ENCODE data around the gene ZNF273.

ZNF273 gene

DNA sequence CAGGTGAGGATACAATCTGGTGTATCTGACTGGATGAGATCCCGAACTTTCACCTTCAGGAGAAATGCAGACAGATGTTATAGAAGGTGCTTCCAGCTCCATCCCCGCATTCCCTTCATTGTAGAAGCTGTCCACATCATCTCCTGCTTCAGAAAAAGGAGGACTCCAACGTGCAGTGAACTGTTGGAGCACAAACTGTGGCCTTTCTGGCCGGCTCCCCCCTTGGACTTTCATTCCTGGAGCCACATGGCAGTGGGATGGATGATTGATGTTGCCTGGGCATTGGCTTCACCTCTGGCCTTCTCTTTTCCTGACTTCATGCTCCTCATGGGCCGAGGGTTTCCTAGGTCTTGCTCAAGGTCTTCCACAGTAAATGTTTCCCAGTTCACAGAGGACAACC is 29.6 kb upstream of the ZNF273 start:
- no peak overlapping the region for H3K9ac ChIP-seq (ENCODE audit: low read depth, low read length)
- no peaks in the 10 kb centered on the region for H3K36me3 ChIP-seq (ENCODE audit: insufficient read depth, low read length)
- no peaks in the 10 kb centered on the region for H3K4me1 ChIP-seq (ENCODE audit: insufficient read depth, low read length)
- H3K9me3 ChIP-seq (ENCODE audit: control insufficient read depth, insufficient read depth, low read length) = no peaks in the 10 kb centered on the region

- no peak overlapping the region for H3K9ac ChIP-seq (ENCODE audit: low read depth, low read length)
- H3K36me3 ChIP-seq (ENCODE audit: insufficient read depth, low read length) = no peaks in the 10 kb centered on the region
- H3K9me3 ChIP-seq (ENCODE audit: control insufficient read depth, insufficient read depth, low read length) = no peaks in the 10 kb centered on the region
- H3K4me1 ChIP-seq (ENCODE audit: insufficient read depth, low read length) = no peaks in the 10 kb centered on the region
Measured at GRCh38 chr7:64874114-64874513, 29.0 kb upstream of the ZNF273 start.

DNA sequence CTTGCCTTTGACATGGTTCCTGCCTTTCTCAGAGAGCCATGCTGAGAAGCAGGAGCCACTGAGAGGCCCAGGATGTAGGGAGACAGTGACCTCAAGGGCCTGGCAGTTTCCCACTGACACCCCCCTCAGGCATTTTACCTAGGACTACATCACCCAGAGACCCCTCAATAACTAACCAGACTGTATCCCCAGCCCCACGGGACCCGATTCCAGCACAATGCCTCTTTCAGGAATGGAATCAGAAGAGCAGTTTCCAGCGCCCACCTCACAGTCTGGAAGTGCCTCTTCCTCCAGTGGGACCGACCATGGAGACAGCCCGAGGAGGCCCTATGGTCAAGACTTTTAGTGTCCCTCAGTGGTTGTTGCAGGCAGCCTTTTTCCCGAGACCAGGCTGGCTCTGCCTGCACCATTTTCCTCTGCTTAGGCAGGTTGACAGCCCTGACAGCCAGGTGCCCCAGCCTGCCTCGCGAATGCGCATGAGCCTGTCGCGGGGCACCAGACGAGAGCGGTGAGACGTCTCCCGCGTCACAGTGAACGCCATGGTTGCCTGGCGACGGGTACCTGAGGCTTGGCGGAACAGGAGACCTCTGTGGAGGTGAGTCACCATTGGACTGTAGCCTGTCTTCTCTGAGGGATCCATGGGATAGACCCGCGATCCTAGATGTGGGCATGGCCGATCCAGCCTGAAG is 28.4 kb upstream of the ZNF273 start:
- H3K9me3 ChIP-seq (ENCODE audit: control insufficient read depth, insufficient read depth, low read length) = no peaks in the 10 kb centered on the region
- H3K9ac ChIP-seq (ENCODE audit: low read depth, low read length) = no peak overlapping the region
- no peaks in the 10 kb centered on the region for H3K36me3 ChIP-seq (ENCODE audit: insufficient read depth, low read length)
- no peaks in the 10 kb centered on the region for H3K4me1 ChIP-seq (ENCODE audit: insufficient read depth, low read length)

- Histone ChIP-seq H3K36me3 (ENCODE audit: insufficient read depth, low read length) (no peaks in the 10 kb centered on the region), H3K4me1 (ENCODE audit: insufficient read depth, low read length) (no peaks in the 10 kb centered on the region), H3K9me3 (ENCODE audit: control insufficient read depth, insufficient read depth, low read length) (no peaks in the 10 kb centered on the region), H3K9ac (ENCODE audit: low read depth, low read length) (no peak overlapping the region)
Measured at GRCh38 chr7:64875258-64875657, 27.8 kb upstream of the ZNF273 start.

- no peak overlapping the region for H3K9ac ChIP-seq (ENCODE audit: low read depth, low read length)
- no peaks in the 10 kb centered on the region for H3K9me3 ChIP-seq (ENCODE audit: control insufficient read depth, insufficient read depth, low read length)
- no peaks in the 10 kb centered on the region for H3K36me3 ChIP-seq (ENCODE audit: insufficient read depth, low read length)
- H3K4me1 ChIP-seq (ENCODE audit: insufficient read depth, low read length) = no peaks in the 10 kb centered on the region
Measured at GRCh38 chr7:64875658-64876406, 27.2 kb upstream of the ZNF273 start.

DNA sequence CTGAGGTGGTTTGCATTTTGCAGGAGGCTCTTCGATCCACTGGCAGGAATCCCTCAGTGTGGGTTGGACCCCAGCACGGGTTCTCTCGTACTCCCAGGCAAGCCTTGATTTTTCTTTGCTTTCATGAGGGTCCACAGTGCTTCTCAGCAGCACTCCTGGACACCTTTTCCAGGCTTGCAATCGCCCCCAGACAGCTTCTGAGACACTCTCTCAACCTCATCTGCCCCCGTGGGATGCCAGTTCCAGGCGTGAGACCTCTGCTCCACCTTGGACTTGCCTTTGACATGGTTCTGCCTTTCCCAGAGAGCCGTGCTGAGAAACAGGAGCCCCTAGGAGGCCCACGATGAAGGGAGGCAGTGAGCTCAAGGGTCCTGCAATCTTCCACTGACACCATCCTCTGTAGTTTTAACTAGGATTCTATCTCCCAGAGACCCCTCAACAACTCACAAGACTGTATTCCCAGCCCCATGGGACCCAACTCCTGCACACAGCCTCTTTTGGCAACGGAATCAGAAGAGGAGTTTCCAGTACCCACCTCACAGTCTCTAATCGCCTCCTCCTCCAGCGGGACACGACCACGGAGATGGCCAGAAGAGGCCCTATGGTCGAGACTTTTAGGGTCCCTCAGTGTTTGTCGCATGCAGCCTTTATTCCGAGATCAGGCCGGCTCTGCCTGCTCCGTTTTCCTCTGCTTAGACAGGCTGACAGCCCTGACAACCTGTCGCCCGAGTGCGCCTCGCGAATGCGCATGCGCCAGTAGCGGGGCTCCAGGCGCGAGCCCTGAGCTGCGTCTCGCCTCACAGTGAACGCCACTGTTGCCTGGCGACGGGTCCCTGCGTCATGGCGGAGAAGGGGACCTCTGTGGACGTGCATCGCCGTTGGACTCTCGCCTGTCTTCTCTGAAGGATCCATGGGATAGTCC is 26.0 kb upstream of the ZNF273 start:
- no peaks in the 10 kb centered on the region; the same call in 1 of the 2 replicates for H3K9me3 ChIP-seq (ENCODE audit: control insufficient read depth, insufficient read depth, low read length)
- H3K9ac ChIP-seq (ENCODE audit: low read depth, low read length) = peak overlapping the region; percentile 67
- H3K36me3 ChIP-seq (ENCODE audit: insufficient read depth, low read length) = no peaks in the 10 kb centered on the region
- no peaks in the 10 kb centered on the region for H3K4me1 ChIP-seq (ENCODE audit: insufficient read depth, low read length)

GRCh38 chr7:64877714-64878610 is 25.1 kb upstream of the ZNF273 start:
- Histone ChIP-seq H3K9me3 (ENCODE audit: control insufficient read depth, insufficient read depth, low read length) (no peaks in the 10 kb centered on the region; the same call in 1 of the 2 replicates), H3K4me1 (ENCODE audit: insufficient read depth, low read length) (no peaks in the 10 kb centered on the region), H3K9ac (ENCODE audit: low read depth, low read length) (peak overlapping the region; percentile 67), H3K36me3 (ENCODE audit: insufficient read depth, low read length) (no peaks in the 10 kb centered on the region)

DNA sequence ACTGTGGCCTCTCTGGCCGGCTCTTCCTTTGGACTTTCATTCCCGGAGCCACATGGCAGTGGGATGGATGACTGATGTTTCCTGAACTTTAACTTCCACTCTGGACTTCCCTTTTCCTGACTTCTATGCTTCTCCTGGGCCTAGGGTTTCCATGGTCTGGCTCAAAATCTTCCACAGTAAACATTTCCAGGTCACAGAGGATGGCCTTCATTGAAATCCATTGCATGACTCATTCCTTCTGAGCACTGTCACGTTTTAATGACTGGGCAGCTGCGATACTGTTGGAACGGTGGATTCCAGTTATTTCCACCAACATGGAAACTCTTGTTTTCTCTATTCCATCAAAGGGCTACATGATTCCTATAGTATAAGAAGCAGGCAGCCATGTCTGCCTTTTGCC is 24.4 kb upstream of the ZNF273 start:
- Histone ChIP-seq H3K9ac (ENCODE audit: low read depth, low read length) (no peak overlapping the region), H3K4me1 (ENCODE audit: insufficient read depth, low read length) (no peaks in the 10 kb centered on the region), H3K9me3 (ENCODE audit: control insufficient read depth, insufficient read depth, low read length) (no peaks in the 10 kb centered on the region; the same call in 1 of the 2 replicates), H3K36me3 (ENCODE audit: insufficient read depth, low read length) (no peaks in the 10 kb centered on the region)

DNA sequence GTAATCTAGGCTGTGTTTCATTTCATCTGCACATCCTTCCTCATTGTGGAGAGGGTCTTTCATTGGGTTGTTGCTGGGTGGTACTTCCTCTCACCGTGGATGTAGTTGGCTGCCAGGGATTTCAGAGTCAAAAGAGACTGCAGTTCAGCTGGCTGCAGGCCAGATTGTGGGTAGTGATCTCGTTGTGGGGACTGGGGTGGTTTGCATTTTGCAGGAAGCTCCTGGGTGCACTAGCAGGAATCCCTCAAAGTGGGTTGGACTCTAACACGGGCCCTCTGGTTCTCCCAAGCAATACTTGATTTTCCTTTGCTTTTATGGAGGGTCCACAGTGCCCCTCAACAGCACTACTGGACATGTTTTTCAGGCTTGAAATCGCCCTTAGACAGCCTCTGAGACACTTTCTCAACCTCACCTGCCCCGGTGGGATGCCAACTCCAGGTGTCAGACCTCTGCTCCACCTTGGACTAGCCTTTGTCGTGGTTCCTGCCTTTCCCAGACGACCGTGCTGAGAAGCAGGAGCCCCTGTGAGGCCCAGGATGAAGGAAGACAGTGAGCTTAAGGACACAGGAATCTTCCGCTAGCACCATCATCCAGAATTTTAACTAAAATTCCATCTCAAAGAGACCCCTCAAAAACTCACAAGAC is 23.9 kb upstream of the ZNF273 start:
- no peaks in the 10 kb centered on the region; the same call in 1 of the 2 replicates for H3K9me3 ChIP-seq (ENCODE audit: control insufficient read depth, insufficient read depth, low read length)
- no peaks in the 10 kb centered on the region for H3K4me1 ChIP-seq (ENCODE audit: insufficient read depth, low read length)
- no peaks in the 10 kb centered on the region for H3K36me3 ChIP-seq (ENCODE audit: insufficient read depth, low read length)
- no peak overlapping the region for H3K9ac ChIP-seq (ENCODE audit: low read depth, low read length)

DNA sequence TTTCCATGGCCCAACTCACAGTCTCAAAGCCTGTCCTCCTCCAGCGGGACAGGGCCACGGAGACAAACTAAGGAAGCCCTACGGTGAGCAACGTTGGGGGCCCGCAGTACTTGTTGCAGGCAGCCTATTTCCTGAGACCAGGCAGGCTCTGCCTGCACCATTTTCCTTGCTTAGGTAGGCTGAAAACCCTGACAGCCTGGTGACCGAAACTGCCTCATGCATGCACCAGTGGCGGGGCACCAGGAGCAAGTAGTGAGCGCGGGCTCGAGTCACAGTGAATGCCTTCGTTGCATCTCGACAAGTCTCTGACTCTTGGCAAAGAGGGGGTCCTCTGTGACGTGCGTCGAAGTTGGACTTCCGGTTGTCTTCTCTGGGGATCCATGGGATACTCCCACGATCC is 23.3 kb upstream of the ZNF273 start:
- no peaks in the 10 kb centered on the region; the same call in 1 of the 2 replicates for H3K9me3 ChIP-seq (ENCODE audit: control insufficient read depth, insufficient read depth, low read length)
- H3K4me1 ChIP-seq (ENCODE audit: insufficient read depth, low read length) = no peaks in the 10 kb centered on the region
- H3K9ac ChIP-seq (ENCODE audit: low read depth, low read length) = no peak overlapping the region
- H3K36me3 ChIP-seq (ENCODE audit: insufficient read depth, low read length) = no peaks in the 10 kb centered on the region

DNA sequence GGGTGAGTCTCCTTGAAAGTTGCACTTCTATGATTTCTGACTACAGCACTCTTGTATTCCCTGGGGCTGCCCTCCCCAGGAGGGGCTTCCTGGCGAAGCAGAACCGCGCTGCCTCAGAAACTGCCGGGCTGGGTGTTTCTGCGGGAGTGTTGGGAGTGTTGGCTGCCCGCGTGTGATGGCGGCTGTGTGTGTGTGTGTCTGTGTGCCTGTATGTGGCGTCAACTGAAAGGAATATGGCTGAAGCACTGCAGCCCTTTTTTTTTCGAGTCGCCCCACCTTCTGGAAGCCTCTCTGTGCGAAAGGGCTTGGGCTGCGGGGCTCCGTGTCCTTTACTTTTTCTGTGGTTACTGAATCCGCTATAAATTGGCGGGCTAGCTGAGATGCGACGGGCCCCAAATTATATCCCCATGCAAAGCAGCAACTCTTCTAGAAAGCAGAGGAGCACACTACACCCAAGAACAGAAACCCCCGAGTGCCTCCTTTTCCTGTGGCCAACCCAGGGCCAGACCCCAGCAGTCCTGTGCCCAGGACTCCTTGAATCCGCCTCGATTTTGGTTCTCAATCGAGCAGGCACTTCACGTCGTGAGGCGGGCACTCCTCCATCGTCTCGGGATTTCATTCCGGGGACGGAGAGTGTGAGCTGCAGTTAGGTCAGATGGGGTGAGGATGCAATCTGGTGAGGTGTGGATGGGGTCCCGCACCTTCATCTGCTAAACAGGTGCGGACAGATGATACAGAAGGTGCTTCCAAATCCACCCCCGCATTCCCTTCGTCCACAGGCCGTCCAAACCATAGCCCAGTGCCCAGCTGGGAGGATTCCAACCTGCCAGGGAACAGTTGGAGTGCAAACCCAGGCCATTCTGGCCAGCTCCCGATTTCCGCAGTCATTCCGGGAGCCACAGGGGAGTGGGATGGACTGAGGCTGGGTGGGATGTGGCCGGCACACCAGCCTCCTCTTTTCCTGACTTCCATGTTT is 22.5 kb upstream of the ZNF273 start:
- no peaks in the 10 kb centered on the region for H3K36me3 ChIP-seq (ENCODE audit: insufficient read depth, low read length)
- H3K9me3 ChIP-seq (ENCODE audit: control insufficient read depth, insufficient read depth, low read length) = no peaks in the 10 kb centered on the region; the same call in 1 of the 2 replicates
- H3K4me1 ChIP-seq (ENCODE audit: insufficient read depth, low read length) = no peaks in the 10 kb centered on the region
- no peak overlapping the region for H3K9ac ChIP-seq (ENCODE audit: low read depth, low read length)

GRCh38 chr7:64881461-64882287 is 21.4 kb upstream of the ZNF273 start:
- Histone ChIP-seq H3K4me1 (ENCODE audit: insufficient read depth, low read length) (no peaks in the 10 kb centered on the region), H3K36me3 (ENCODE audit: insufficient read depth, low read length) (no peaks in the 10 kb centered on the region), H3K9ac (ENCODE audit: low read depth, low read length) (peak overlapping the region; percentile 23; the same call in 1 of the 2 replicates), H3K9me3 (ENCODE audit: control insufficient read depth, insufficient read depth, low read length) (no peaks in the 10 kb centered on the region; the same call in 1 of the 2 replicates)

Measured in ES-I3 (cell line).